ENCODE measurements around the gene LAS1L. TPM values are rescaled to one million over a fixed set of nuclear protein-coding genes. Genes with fewer than 3 reads are reported as not detected.
"Not testable (repeated sequence)": the region's sequence is repeated elsewhere in the genome, so short reads cannot be mapped to it uniquely, and the experiment has no call there.

LAS1L gene
- total RNA-seq, 1 donor from 2014 or later: 35.0 TPM

- ATAC-seq (no peak), DNase-seq (ENCODE audit: low spot score) (no peak)
- intact Hi-C loops (cut with DNase I): no loop called here
Observed at GRCh38 chrX:65522739-65523372, 11.7 kb downstream of the LAS1L start.

GRCh38 chrX:65519530-65519929, 15.1 kb downstream of the LAS1L start:
- DNase-seq (ENCODE audit: low spot score); intact Hi-C loops (cut with DNase I); ATAC-seq: not testable (repeated sequence)

GRCh38 chrX:65518980-65519379, 15.6 kb downstream of the LAS1L start:
- ATAC-seq; DNase-seq (ENCODE audit: low spot score); intact Hi-C loops (cut with DNase I): not testable (repeated sequence)

GRCh38 chrX:65517923-65518322, 16.7 kb downstream of the LAS1L start:
- intact Hi-C loops (cut with DNase I): no loop called here
- ATAC-seq (no peak), DNase-seq (ENCODE audit: low spot score) (no peak)

- ATAC-seq: no peak
- intact Hi-C loops (cut with DNase I): no loop called here
- DNase-seq (ENCODE audit: low spot score): no peak
Observed at GRCh38 chrX:65516756-65517155, 17.8 kb downstream of the LAS1L start.

- DNase-seq (ENCODE audit: low spot score) (no peak), ATAC-seq (no peak)
- intact Hi-C loops (cut with DNase I): no loop called here
Observed at GRCh38 chrX:65513610-65514009, 21.0 kb downstream of the LAS1L start.

- intact Hi-C loops (cut with DNase I): no loop called here
- no peak for DNase-seq (ENCODE audit: low spot score)
- no peak for ATAC-seq
Observed at GRCh38 chrX:65509400-65509799, 25.2 kb downstream of the LAS1L start.

- intact Hi-C loops (cut with DNase I): no loop called here
- no peak for ATAC-seq
- DNase-seq (ENCODE audit: low spot score): no peak
Observed at GRCh38 chrX:65508851-65509250, 25.7 kb downstream of the LAS1L start.

- ATAC-seq (no peak), DNase-seq (ENCODE audit: low spot score) (no peak)
- intact Hi-C loops (cut with DNase I): no loop called here
Observed at GRCh38 chrX:65502618-65503017, 32.0 kb downstream of the LAS1L start.

GRCh38 chrX:65493431-65493830, 41.2 kb downstream of the LAS1L start:
- intact Hi-C loops (cut with DNase I): no loop called here
- DNase-seq (ENCODE audit: low spot score) (no peak), ATAC-seq (no peak)

- intact Hi-C loops (cut with DNase I): no loop called here
- ATAC-seq: no peak
- DNase-seq (ENCODE audit: low spot score): no peak
Observed at GRCh38 chrX:65491620-65492019, 43.0 kb downstream of the LAS1L start.

- no peak for DNase-seq (ENCODE audit: low spot score)
- intact Hi-C loops (cut with DNase I): no loop called here
Observed at GRCh38 chrX:65488495-65488894, 46.1 kb downstream of the LAS1L start.

GRCh38 chrX:65480960-65481359, 53.6 kb downstream of the LAS1L start:
- ATAC-seq: no peak
- intact Hi-C loops (cut with DNase I): no loop called here
- no peak for DNase-seq (ENCODE audit: low spot score)

More at GRCh38 chrX:65488495-65488894, 46.1 kb downstream of the LAS1L start:
- no peak for ATAC-seq

- DNase-seq (ENCODE audit: low spot score); intact Hi-C loops (cut with DNase I); ATAC-seq: not testable (repeated sequence)
Observed at GRCh38 chrX:65479102-65479501, 55.5 kb downstream of the LAS1L start.

- intact Hi-C loops (cut with DNase I): no loop called here
- DNase-seq (ENCODE audit: low spot score) (no peak), ATAC-seq (no peak)
Observed at GRCh38 chrX:65476564-65476963, 58.0 kb downstream of the LAS1L start.

GRCh38 chrX:65463550-65463949, 71.0 kb downstream of the LAS1L start:
- intact Hi-C loops (cut with DNase I): no loop called here
- no peak for ATAC-seq
- DNase-seq (ENCODE audit: low spot score): no peak

Other genes starting within 250 kb of the LAS1L start
- 325 TPM for gene MSN, start 132.9 kb upstream of the LAS1L start, total RNA-seq